ENCODE measurements around the gene ABCG1.

The ABCG1 gene

DNA sequence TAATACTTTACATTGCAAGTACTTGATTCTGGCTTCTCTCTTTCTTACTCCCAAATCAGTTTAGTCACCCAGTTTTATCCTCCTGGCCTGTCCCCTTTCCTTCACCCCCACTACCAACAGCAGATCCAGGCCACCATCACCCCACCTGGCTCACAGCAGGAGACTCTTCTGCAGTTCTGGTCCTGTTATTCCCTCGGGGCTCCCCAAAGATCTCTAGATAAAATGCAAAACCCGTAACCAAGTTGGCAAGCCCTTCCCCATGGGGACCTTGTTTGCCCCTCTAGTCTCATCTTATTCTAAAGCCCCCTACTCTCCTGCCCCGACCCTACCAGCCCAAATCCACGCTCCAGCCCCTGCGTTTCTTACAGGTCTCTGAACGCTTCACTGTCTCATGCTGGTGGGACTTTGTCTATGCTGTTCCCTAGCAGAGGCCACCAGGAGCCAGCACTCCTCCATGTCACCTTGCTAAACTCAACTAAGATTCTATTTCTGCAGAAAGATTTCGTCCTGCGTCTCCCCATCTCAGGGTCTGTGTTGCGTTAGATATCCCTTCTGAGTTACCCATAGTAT, 4.0 kb downstream of the ABCG1 start:
- Histone ChIP-seq H3K9me3 (no peaks in the 10 kb centered on the region), H3K36me3 (no peaks in the 10 kb centered on the region), H3K27me3 (no peaks in the 10 kb centered on the region), H3K4me3 (ENCODE audit: low read depth, low read length) (no peak overlapping the region), H3K4me1 (peaks cover 17% of the 10 kb centered on the region)
- TF ChIP-seq CTCF (IDR thresholded peaks at IDR 0.05; ENCODE audit: low read depth, low read length): no peak
- no peak for DNase-seq

GRCh38 chr21:42223826-42224575, 5.1 kb downstream of the ABCG1 start:
- DNase-seq: no peak
- H3K27me3 ChIP-seq: no peaks in the 10 kb centered on the region

GRCh38 chr21:42225042-42225441, 6.1 kb downstream of the ABCG1 start:
- no peak for DNase-seq
- Histone ChIP-seq H3K4me1 (peaks cover 21% of the 10 kb centered on the region), H3K4me3 (ENCODE audit: low read depth, low read length) (no peak overlapping the region), H3K27me3 (no peaks in the 10 kb centered on the region), H3K9me3 (no peaks in the 10 kb centered on the region), H3K36me3 (no peaks in the 10 kb centered on the region; the same call in 1 of the 2 replicates)
- no peak for TF ChIP-seq CTCF (IDR thresholded peaks at IDR 0.05; ENCODE audit: low read depth, low read length)

More at GRCh38 chr21:42223826-42224575, 5.1 kb downstream of the ABCG1 start:
- TF ChIP-seq CTCF (IDR thresholded peaks at IDR 0.05; ENCODE audit: low read depth, low read length): no peak
- H3K4me1 ChIP-seq: peaks cover 21% of the 10 kb centered on the region
- H3K4me3 ChIP-seq (ENCODE audit: low read depth, low read length): no peak overlapping the region
- H3K36me3 ChIP-seq: no peaks in the 10 kb centered on the region
- no peaks in the 10 kb centered on the region for H3K9me3 ChIP-seq

DNA sequence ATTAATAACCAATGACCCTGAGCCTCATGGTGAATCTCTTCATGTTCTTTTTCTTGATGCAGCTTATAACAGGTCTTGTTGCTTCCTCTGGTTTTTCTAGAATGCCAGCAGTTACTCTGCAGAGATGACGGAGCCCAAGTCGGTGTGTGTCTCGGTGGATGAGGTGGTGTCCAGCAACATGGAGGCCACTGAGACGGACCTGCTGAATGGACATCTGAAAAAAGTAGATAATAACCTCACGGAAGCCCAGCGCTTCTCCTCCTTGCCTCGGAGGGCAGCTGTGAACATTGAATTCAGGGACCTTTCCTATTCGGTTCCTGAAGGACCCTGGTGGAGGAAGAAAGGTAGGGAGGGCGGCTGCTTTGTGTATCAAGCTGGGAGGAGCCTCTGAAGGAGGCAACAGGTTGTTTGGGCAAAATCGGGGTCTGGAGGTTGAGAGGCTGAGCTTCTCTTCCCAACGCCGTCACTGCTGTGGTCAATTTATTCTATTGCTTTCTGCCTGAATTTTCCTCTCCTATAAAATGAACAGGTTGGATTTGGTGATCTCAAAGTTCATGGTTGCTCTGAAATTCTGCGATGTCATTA, 6.7 kb downstream of the ABCG1 start:
- no peaks in the 10 kb centered on the region; the same call in 1 of the 2 replicates for H3K36me3 ChIP-seq
- H3K27me3 ChIP-seq: no peaks in the 10 kb centered on the region
- H3K4me3 ChIP-seq (ENCODE audit: low read depth, low read length): no peak overlapping the region
- H3K9me3 ChIP-seq: no peaks in the 10 kb centered on the region
- DNase-seq: no peak
- H3K4me1 ChIP-seq: peaks cover 21% of the 10 kb centered on the region
- no peak for TF ChIP-seq CTCF (IDR thresholded peaks at IDR 0.05; ENCODE audit: low read depth, low read length)

DNA sequence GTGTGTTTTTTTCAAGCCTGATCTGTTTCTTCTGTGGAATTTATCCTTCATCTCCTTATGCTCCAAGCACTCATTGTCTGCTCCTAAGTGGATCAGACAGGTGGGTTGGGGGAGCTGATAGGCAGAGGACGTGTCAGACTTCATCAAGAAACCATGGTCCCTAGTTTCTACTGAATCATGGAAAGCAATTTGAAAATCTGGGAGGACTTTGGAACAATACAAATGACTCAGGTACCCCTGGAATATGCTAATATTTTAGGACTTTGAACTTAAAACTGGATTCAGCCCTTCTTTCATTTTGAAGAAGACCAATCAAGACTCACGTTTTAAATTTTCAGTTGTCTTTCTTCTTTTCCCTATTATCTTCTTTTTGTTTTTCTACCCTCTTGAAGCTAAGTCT, 7.7 kb downstream of the ABCG1 start:
- no peaks in the 10 kb centered on the region; the same call in 1 of the 2 replicates for H3K36me3 ChIP-seq
- no peak for TF ChIP-seq CTCF (IDR thresholded peaks at IDR 0.05; ENCODE audit: low read depth, low read length)

More for the DNA sequence above, 7.7 kb downstream of the ABCG1 start:
- Histone ChIP-seq H3K4me3 (ENCODE audit: low read depth, low read length) (no peak overlapping the region), H3K4me1 (peaks cover 16% of the 10 kb centered on the region), H3K9me3 (no peaks in the 10 kb centered on the region), H3K27me3 (no peaks in the 10 kb centered on the region)
- no peak for DNase-seq

Measured in BE2C (cell line).